HepG2 (cell line): ENCODE data around the gene CMIP. TPM values are rescaled to one million over a fixed set of nuclear protein-coding genes. Genes with fewer than 3 reads are reported as not detected.

Experiments
- AGO1 ChIP-seq: fragments of 200-400 bp; formaldehyde crosslinking; IDR thresholded peaks from 2 replicates; pipeline ENCODE4 v1.6.1; 2017; ENCODE audit warnings: mild to moderate bottlenecking, low read depth, low read length, moderate library complexity; ENCODE audit not compliant: poor library complexity, severe bottlenecking
- GPN1 ChIP-seq: sonication (generic); formaldehyde crosslinking; IDR thresholded peaks from 2 replicates; pipeline ENCODE4 v1.5.1; 2020; ENCODE audit warnings: missing genetic modification reagents, borderline replicate concordance
- HDAC2 ChIP-seq: sonication (generic); formaldehyde crosslinking; IDR thresholded peaks from 2 replicates; pipeline ENCODE4 v1.4.0; 2020; ENCODE audit warnings: missing genetic modification reagents
- NFE2 ChIP-seq: sonication (generic); formaldehyde crosslinking; IDR thresholded peaks from 2 replicates; pipeline ENCODE4 v1.4.0; 2020; ENCODE audit warnings: missing genetic modification reagents
- PREB ChIP-seq: sonication (generic); formaldehyde crosslinking; IDR thresholded peaks from 2 replicates; pipeline ENCODE4 v1.4.0; 2020; ENCODE audit warnings: missing genetic modification reagents
- RBM22 ChIP-seq: fragments of 200-400 bp; formaldehyde crosslinking; optimal IDR thresholded peaks from 2 replicates; pipeline ENCODE3; 2017; ENCODE audit warnings: mild to moderate bottlenecking, low read length, moderate library complexity
- REL ChIP-seq: sonication (generic); formaldehyde crosslinking; conservative IDR thresholded peaks from 2 replicates; pipeline ENCODE4 v1.8.0; 2022; ENCODE audit warnings: mild to moderate bottlenecking, missing genetic modification reagents, moderate library complexity
- YEATS4 ChIP-seq: sonication (generic); formaldehyde crosslinking; IDR thresholded peaks from 2 replicates; pipeline ENCODE4 v1.4.0; 2020; ENCODE audit warnings: missing genetic modification reagents, borderline replicate concordance
- ZBTB1 ChIP-seq: sonication (generic); formaldehyde crosslinking; IDR thresholded peaks from 2 replicates; pipeline ENCODE4 v1.4.0; 2020; ENCODE audit warnings: missing genetic modification reagents, borderline replicate concordance
- ZFP36 ChIP-seq: fragments of 150-350 bp; IDR thresholded peaks from 2 replicates; pipeline ENCODE4 v1.6.1; 2018; ENCODE audit warnings: borderline replicate concordance, low read length, low read depth; ENCODE audit not compliant: partially characterized antibody
- ZNF224 ChIP-seq: sonication (generic); formaldehyde crosslinking; IDR thresholded peaks from 2 replicates; pipeline ENCODE4 v1.5.0; 2020; ENCODE audit warnings: mild to moderate bottlenecking, missing genetic modification reagents
- ZNF329 ChIP-seq: sonication (generic); formaldehyde crosslinking; IDR thresholded peaks from 2 replicates; pipeline ENCODE4 v1.9.0; 2021; ENCODE audit warnings: low read depth, mild to moderate bottlenecking, missing genetic modification reagents
- ZNF570 ChIP-seq: sonication (generic); formaldehyde crosslinking; IDR thresholded peaks from 2 replicates; pipeline ENCODE4 v1.4.0; 2020; ENCODE audit warnings: mild to moderate bottlenecking, missing genetic modification reagents, borderline replicate concordance
- ZNF878 ChIP-seq: sonication (generic); formaldehyde crosslinking; IDR thresholded peaks from 2 replicates; pipeline ENCODE4 v1.8.1; 2023; ENCODE audit warnings: mild to moderate bottlenecking, missing genetic modification reagents, moderate library complexity
- ZNF891 ChIP-seq: sonication (generic); formaldehyde crosslinking; IDR thresholded peaks from 2 replicates; pipeline ENCODE4 v1.5.0; 2020; ENCODE audit warnings: mild to moderate bottlenecking, missing genetic modification reagents
- polyA plus RNA-seq, 8 experiments: library from polyadenylated mRNA; depleted of rRNA in 3 of 8; stranded (reverse) in 7 of 8; unstranded in 1 of 8; fragments of >200 nt; fragmentation: Illumina TruSeq in 4 of 8; extraction: Trizol in 4 of 8; gene quantifications; 2 replicates each; pipeline versions ENCODE4 v1.2.1 to v1.2.3, GENCODE V29; 2011 to 2016; ENCODE audit warnings: low read depth in 4 of 8, missing spikeins in 1 of 8, mixed read lengths in 1 of 8; ENCODE audit not compliant: insufficient read depth in 1 of 8
- total RNA-seq, 5 experiments: library from RNA; depleted of rRNA; stranded (reverse); fragments of >200 nt; fragmentation: Illumina TruSeq; extraction: Trizol; gene quantifications; 2 replicates each; pipeline ENCODE4 v1.2.3, GENCODE V29; 2016; ENCODE audit warnings: low read depth in 1 of 5
- TF ChIP-seq, protein P1 (sequence below): sonication (generic); formaldehyde crosslinking; IDR thresholded peaks from 2 replicates; pipeline ENCODE4 v1.9.0; 2021; ENCODE audit warnings: missing genetic modification reagents, borderline replicate concordance
- TF ChIP-seq, protein P2 (sequence below): sonication (generic); formaldehyde crosslinking; IDR thresholded peaks from 2 replicates; pipeline ENCODE4 v1.8.0; 2022; ENCODE audit warnings: mild to moderate bottlenecking, missing genetic modification reagents, moderate library complexity
- TF ChIP-seq, protein P3 (sequence below): sonication (generic); formaldehyde crosslinking; IDR thresholded peaks from 2 replicates; pipeline ENCODE4 v1.8.0; 2022; ENCODE audit warnings: mild to moderate bottlenecking, missing genetic modification reagents, borderline replicate concordance
- TF ChIP-seq, protein P4 (sequence below): sonication (generic); formaldehyde crosslinking; IDR thresholded peaks from 2 replicates; pipeline ENCODE4 v1.4.0; 2020; ENCODE audit warnings: low read depth, mild to moderate bottlenecking, missing genetic modification reagents

The CMIP gene
- total and polyA plus RNA-seq, 2 of the 13 experiments (the other 11 are each of a cell fraction or from before 2014, with no cell fraction given), result 10.9 to 18.1 TPM

DNA sequence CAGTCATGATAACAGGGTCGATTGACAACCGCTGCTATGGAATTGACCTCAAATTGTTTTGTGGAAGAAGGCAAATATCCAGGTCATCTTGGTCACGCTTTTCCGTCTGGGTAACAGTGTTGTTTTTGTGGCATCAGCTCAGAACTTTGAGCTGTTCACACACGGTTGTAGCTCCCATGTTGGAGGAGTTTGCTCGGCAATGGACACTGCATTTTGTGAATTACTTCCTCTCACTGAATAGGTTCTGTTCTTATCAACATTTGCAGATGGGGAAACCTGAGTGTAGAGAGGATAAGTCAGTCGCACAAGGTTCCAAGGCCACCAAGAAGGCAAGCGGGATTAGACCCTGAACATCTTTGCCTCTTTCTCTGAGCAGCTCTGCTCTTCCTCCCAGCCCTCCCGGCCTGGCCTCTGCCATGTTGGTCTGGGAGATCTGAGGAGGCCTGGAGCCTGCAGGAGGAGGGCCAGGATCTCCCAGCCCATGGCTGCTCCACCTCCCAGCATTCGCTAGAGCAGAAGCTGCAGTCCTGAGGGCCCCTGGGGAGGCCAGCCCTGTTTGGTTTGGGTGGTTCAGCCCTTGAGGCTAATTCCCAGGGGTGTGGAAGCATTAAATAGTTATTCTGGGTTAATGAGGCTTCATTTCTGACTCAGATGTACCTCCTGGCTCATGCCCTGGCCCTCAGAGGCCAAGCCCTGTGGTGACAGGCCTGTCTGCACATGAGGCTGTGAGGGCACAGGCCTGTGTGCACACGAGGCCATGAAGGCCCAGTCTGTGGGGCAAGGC, 180.3 kb downstream of the CMIP start (continued):
- TF ChIP-seq ZNF570 (no peak), PREB (no peak), RBM22 (peak; percentile 58), HDAC2 (CRISPR knock-in tag) (peak; percentile 69), ZFP36 (no peak), ZNF891 (0 out of 2 replicates have a peak, but pooled peaks have one; percentile 67), ZBTB1 (no peak), NFE2 (CRISPR knock-in tag) (no peak), ZNF329 (CRISPR knock-in tag) (0 out of 2 replicates have a peak, but pooled peaks have one; percentile 22), AGO1 (no peak), ZNF878 (CRISPR knock-in tag) (no peak), REL (CRISPR knock-in tag) (no peak), YEATS4 (CRISPR knock-in tag) (peak; percentile 46; the same call in 1 of the 2 replicates), GPN1 (no peak), ZNF224 (no peak)
- TF ChIP-seq, protein P1, sequence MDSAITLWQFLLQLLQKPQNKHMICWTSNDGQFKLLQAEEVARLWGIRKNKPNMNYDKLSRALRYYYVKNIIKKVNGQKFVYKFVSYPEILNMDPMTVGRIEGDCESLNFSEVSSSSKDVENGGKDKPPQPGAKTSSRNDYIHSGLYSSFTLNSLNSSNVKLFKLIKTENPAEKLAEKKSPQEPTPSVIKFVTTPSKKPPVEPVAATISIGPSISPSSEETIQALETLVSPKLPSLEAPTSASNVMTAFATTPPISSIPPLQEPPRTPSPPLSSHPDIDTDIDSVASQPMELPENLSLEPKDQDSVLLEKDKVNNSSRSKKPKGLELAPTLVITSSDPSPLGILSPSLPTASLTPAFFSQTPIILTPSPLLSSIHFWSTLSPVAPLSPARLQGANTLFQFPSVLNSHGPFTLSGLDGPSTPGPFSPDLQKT (CRISPR knock-in tag), result no peak
- TF ChIP-seq, protein P2, sequence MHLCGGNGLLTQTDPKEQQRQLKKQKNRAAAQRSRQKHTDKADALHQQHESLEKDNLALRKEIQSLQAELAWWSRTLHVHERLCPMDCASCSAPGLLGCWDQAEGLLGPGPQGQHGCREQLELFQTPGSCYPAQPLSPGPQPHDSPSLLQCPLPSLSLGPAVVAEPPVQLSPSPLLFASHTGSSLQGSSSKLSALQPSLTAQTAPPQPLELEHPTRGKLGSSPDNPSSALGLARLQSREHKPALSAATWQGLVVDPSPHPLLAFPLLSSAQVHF (CRISPR knock-in tag), result no peak
- TF ChIP-seq, protein P3, sequence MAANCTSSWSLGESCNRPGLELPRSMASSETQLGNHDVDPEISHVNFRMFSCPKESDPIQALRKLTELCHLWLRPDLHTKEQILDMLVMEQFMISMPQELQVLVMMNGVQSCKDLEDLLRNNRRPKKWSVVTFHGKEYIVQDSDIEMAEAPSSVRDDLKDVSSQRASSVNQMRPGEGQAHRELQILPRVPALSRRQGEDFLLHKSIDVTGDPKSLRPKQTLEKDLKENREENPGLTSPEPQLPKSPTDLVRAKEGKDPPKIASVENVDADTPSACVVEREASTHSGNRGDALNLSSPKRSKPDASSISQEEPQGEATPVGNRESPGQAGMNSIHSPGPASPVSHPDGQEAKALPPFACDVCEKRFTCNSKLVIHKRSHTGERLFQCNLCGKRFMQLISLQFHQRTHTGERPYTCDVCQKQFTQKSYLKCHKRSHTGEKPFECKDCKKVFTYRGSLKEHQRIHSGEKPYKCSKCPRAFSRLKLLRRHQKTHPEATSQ, result no peak
- TF ChIP-seq, protein P4, sequence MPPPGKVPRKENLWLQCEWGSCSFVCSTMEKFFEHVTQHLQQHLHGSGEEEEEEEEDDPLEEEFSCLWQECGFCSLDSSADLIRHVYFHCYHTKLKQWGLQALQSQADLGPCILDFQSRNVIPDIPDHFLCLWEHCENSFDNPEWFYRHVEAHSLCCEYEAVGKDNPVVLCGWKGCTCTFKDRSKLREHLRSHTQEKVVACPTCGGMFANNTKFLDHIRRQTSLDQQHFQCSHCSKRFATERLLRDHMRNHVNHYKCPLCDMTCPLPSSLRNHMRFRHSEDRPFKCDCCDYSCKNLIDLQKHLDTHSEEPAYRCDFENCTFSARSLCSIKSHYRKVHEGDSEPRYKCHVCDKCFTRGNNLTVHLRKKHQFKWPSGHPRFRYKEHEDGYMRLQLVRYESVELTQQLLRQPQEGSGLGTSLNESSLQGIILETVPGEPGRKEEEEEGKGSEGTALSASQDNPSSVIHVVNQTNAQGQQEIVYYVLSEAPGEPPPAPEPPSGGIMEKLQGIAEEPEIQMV, result peak; percentile 86; the same call in 1 of the 2 replicates
